Endothelial cell of umbilical vein (primary cell): ENCODE data around the gene UGT1A7. TPM values are rescaled to one million over a fixed set of nuclear protein-coding genes. Genes with fewer than 3 reads are reported as not detected.

Experiments used
- BruUV-seq: library from RNA; stranded (reverse); fragments of 400-500 nt; replicated peaks from 2 replicates; lab custom pipeline; 2021; lab: Mats Ljungman, UMichigan
- CTCF ChIA-PET: fragments of 300-600, 350-600 bp; sonication (Branson Sonifier 250); formaldehyde crosslinking; loops from one replicate; lab custom pipeline; 2021; ENCODE audit warnings: antibody characterized with exemption, inconsistent platforms; lab: Charles Lee
- POLR2A ChIA-PET: fragments of 300-600, 350-600 bp; sonication (Branson Sonifier 250); formaldehyde crosslinking; loops from one replicate; lab custom pipeline; 2021; ENCODE audit warnings: antibody characterized with exemption, inconsistent platforms; lab: Charles Lee
- DNase-seq: peaks from one replicate; pipeline ENCODE4 v3.0.0-alpha.2; 2011; ENCODE audit warnings: low read depth, low spot score
- FAIRE-seq: peaks from 2 replicates; lab custom pipeline; 2011; peaks lifted over from hg19 to GRCh38; lab: Jason Lieb, UNC
- H2AFZ ChIP-seq: 2 replicates; pipeline ENCODE4 v1.6.0; 2012; ENCODE audit warnings: low read depth, low read length, control low read depth, inconsistent platforms
- H3K27ac ChIP-seq: 2 replicates; pipeline ENCODE4 v1.5.1; 2011; ENCODE audit warnings: low read depth, mild to moderate bottlenecking, control low read depth, low read length, moderate library complexity; ENCODE audit not compliant: insufficient read depth
- H3K27me3 ChIP-seq, 2 experiments: 2 replicates each; pipeline versions ENCODE4 v1.6.0 to v1.6.1; 2011; ENCODE audit warnings: low read length in 2 of 2, mixed read lengths in 1 of 2; ENCODE audit not compliant: control insufficient read depth in 2 of 2, insufficient read depth in 2 of 2
- H3K36me3 ChIP-seq, 2 experiments: 2 replicates in 1 of 2; 3 replicates in 1 of 2; pipeline ENCODE4 v1.5.1; 2011; ENCODE audit warnings: low read length in 2 of 2, mild to moderate bottlenecking in 1 of 2, moderate library complexity in 1 of 2; ENCODE audit not compliant: control insufficient read depth in 2 of 2, insufficient read depth in 2 of 2; ENCODE audit errors: extremely low read depth in 1 of 2
- H3K4me1 ChIP-seq: 3 replicates; pipeline ENCODE4 v1.5.1; 2011; ENCODE audit warnings: mild to moderate bottlenecking, low read length; ENCODE audit not compliant: control insufficient read depth, insufficient read depth; ENCODE audit errors: extremely low read depth
- H3K4me2 ChIP-seq: 2 replicates; pipeline ENCODE4 v1.6.1; 2011; ENCODE audit warnings: low read length, control low read depth, mixed read lengths; ENCODE audit not compliant: insufficient read depth
- H3K4me3 ChIP-seq, 3 experiments: fragments of 200-600 bp in 1 of 3; sonication (generic), shearing (Covaris generic) in 1 of 3; replicated peaks in 1 of 3; 2 replicates each; pipeline ENCODE4 v1.5.1; 2011 to 2016; ENCODE audit warnings: control low read depth in 3 of 3, low read length in 3 of 3, mild to moderate bottlenecking in 2 of 3, inconsistent platforms in 1 of 3, low read depth in 1 of 3, moderate library complexity in 1 of 3; ENCODE audit not compliant: insufficient read depth in 1 of 3
- H3K79me2 ChIP-seq: 2 replicates; pipeline ENCODE4 v1.6.0; 2012; ENCODE audit warnings: low read length, inconsistent platforms; ENCODE audit not compliant: control insufficient read depth, insufficient read depth
- H3K9ac ChIP-seq: replicated peaks from 2 replicates; pipeline ENCODE3; 2011; ENCODE audit warnings: low read length, control low read depth; ENCODE audit not compliant: insufficient read depth; ENCODE audit errors: extremely low read depth
- H3K9me1 ChIP-seq: replicated peaks from 3 replicates; pipeline ENCODE4 v1.6.0; 2011; ENCODE audit warnings: mild to moderate bottlenecking, low read length; ENCODE audit not compliant: control insufficient read depth, insufficient read depth; ENCODE audit errors: extremely low read depth
- H3K9me3 ChIP-seq: replicated peaks from 2 replicates; pipeline ENCODE4 v1.5.1; 2012; ENCODE audit warnings: low read length, inconsistent platforms; ENCODE audit not compliant: control insufficient read depth, insufficient read depth
- H4K20me1 ChIP-seq: replicated peaks from 2 replicates; pipeline ENCODE3; 2011; ENCODE audit warnings: mild to moderate bottlenecking, low read length; ENCODE audit not compliant: control insufficient read depth, insufficient read depth; ENCODE audit errors: extremely low read depth
- EZH2 ChIP-seq: IDR thresholded peaks from 2 replicates; pipeline ENCODE4 v1.6.1; 2012; ENCODE audit warnings: borderline replicate concordance, low read depth, mild to moderate bottlenecking, moderate library complexity, low read length, inconsistent platforms; ENCODE audit not compliant: severe bottlenecking
- FOS ChIP-seq: IDR thresholded peaks from 2 replicates; pipeline ENCODE4 v1.6.1; 2011; ENCODE audit warnings: mild to moderate bottlenecking, low read length, moderate library complexity, borderline replicate concordance; ENCODE audit not compliant: insufficient read depth
- GATA2 ChIP-seq: IDR thresholded peaks from 2 replicates; pipeline ENCODE4 v1.7.0; 2011; ENCODE audit warnings: low read depth, mild to moderate bottlenecking, moderate library complexity, mixed read lengths, low read length; ENCODE audit not compliant: insufficient read length, insufficient read depth
- JUN ChIP-seq: IDR thresholded peaks from 2 replicates; pipeline ENCODE4 v1.6.1; 2011; ENCODE audit warnings: borderline replicate concordance, low read depth; ENCODE audit not compliant: insufficient read length, insufficient read depth
- MYC ChIP-seq: IDR thresholded peaks from one replicate; pipeline ENCODE4 v1.6.1; 2011; ENCODE audit warnings: mild to moderate bottlenecking, low read depth, low read length
- POLR2A ChIP-seq: IDR thresholded peaks from 2 replicates; pipeline ENCODE4 v1.6.1; 2012; ENCODE audit warnings: low read depth, mild to moderate bottlenecking, control low read depth, low read length
- POLR2AphosphoS5 ChIP-seq: IDR thresholded peaks from 2 replicates; pipeline ENCODE4 v1.6.1; 2012; ENCODE audit warnings: low read depth, mild to moderate bottlenecking, control low read depth, low read length, moderate library complexity; ENCODE audit not compliant: insufficient read depth
- dilution Hi-C: fragments of 300-500 bp; cut with MboI; formaldehyde crosslinking; loops from one replicate; pipeline ENCODE4 v1.15.0; 2019; ENCODE audit warnings: low sequenced_read_pairs; ENCODE audit not compliant: extremely low pct_ligation_motif_present
- intact Hi-C: fragments of 100-400 bp; cut with micrococcal nuclease; formaldehyde crosslinking; loops from one replicate; pipeline ENCODE4 v1.10.0; 2022
- polyA plus RNA-seq, 4 experiments: library from polyadenylated mRNA; depleted of rRNA in 3 of 4; stranded (reverse) in 3 of 4; unstranded in 1 of 4; fragments of >200 nt; gene quantifications; 2 replicates each; pipeline versions ENCODE4 v1.2.1 to v1.2.3, GENCODE V29; 2011 to 2012; ENCODE audit warnings: missing spikeins in 1 of 4
- total RNA-seq: library from RNA; stranded (reverse); gene quantifications from 2 replicates; pipeline ENCODE4 v1.2.3, GENCODE V29; 2021
- TF ChIP-seq, protein P1 (sequence below), 2 donors: IDR thresholded peaks; 1 replicate in 1 of 2; 2 replicates in 1 of 2; pipeline ENCODE4 v1.5.1; 2011; ENCODE audit warnings: low read length in 2 of 2, mild to moderate bottlenecking in 2 of 2, moderate library complexity in 2 of 2, control low read depth in 1 of 2, inconsistent platforms in 1 of 2, low read depth in 1 of 2; ENCODE audit not compliant: insufficient read depth in 1 of 2; ENCODE audit errors: extremely low read depth in 1 of 2
- TF ChIP-seq, protein P2 (sequence below): IDR thresholded peaks from 2 replicates; pipeline ENCODE4 v1.6.1; 2011; ENCODE audit not compliant: insufficient read depth, insufficient read length

Gene UGT1A7
- total and polyA plus RNA-seq, 2 donors (not counting 3 experiments of a cell fraction or from before 2014, with no cell fraction given), result not detected

DNA sequence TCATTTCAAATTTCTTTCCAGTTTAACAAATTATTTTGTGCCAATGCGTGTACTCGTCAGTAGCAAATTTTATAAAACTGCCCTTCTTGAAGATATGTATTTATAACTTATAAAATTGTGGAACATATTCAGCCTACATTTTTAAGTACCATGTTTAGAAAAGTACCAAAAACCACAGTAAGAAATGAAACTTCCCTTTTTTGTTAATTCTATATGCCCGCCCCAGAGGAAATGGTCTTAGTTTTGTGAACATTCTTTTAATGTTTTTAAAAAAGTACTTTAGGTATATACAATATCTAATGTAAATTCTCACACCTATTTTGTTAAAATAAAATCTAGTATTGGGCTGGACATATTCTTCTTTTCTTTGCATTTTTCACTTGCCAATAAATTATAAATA, 8.8 kb upstream of the UGT1A7 start:
- no peak for FAIRE-seq
- no peak overlapping the region for H2AFZ ChIP-seq
- ChIA-PET POLR2A (no interaction called here), CTCF (no interaction called here)
- TF ChIP-seq POLR2AphosphoS5, result no peak
- TF ChIP-seq JUN, result no peak
- TF ChIP-seq, protein P1, sequence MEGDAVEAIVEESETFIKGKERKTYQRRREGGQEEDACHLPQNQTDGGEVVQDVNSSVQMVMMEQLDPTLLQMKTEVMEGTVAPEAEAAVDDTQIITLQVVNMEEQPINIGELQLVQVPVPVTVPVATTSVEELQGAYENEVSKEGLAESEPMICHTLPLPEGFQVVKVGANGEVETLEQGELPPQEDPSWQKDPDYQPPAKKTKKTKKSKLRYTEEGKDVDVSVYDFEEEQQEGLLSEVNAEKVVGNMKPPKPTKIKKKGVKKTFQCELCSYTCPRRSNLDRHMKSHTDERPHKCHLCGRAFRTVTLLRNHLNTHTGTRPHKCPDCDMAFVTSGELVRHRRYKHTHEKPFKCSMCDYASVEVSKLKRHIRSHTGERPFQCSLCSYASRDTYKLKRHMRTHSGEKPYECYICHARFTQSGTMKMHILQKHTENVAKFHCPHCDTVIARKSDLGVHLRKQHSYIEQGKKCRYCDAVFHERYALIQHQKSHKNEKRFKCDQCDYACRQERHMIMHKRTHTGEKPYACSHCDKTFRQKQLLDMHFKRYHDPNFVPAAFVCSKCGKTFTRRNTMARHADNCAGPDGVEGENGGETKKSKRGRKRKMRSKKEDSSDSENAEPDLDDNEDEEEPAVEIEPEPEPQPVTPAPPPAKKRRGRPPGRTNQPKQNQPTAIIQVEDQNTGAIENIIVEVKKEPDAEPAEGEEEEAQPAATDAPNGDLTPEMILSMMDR (IDR thresholded peaks at IDR 0.05; ENCODE audit: extremely low read depth in 1 of 2, insufficient read depth in 1 of 2, low read depth in 1 of 2, low read length in 2 of 2), result no peak
- no peak for TF ChIP-seq POLR2A
- TF ChIP-seq EZH2, result no peak
- TF ChIP-seq FOS, result no peak
- TF ChIP-seq GATA2, result no peak
- TF ChIP-seq MYC, result no peak
- TF ChIP-seq, protein P2, sequence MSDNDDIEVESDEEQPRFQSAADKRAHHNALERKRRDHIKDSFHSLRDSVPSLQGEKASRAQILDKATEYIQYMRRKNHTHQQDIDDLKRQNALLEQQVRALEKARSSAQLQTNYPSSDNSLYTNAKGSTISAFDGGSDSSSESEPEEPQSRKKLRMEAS, result no peak
- intact Hi-C loops, result no loop called here
- H3K9me1 ChIP-seq, result no peaks in the 10 kb centered on the region
- no peak overlapping the region for H3K9ac ChIP-seq
- H3K27me3 ChIP-seq, result no peaks in the 10 kb centered on the region
- no peaks in the 10 kb centered on the region for H3K9me3 ChIP-seq
- no peak overlapping the region for H3K27ac ChIP-seq
- no peak overlapping the region for H3K4me3 ChIP-seq
- H3K4me1 ChIP-seq, result no peaks in the 10 kb centered on the region
- BruUV-seq, result no TSS peak
- no peaks in the 10 kb centered on the region for H3K79me2 ChIP-seq
- H3K36me3 ChIP-seq, result no peaks in the 10 kb centered on the region
- dilution Hi-C loops, result no loop called here
- no peak for DNase-seq
- no peaks in the 10 kb centered on the region for H4K20me1 ChIP-seq
- no peak overlapping the region for H3K4me2 ChIP-seq
